ENCODE results near the gene GPR3. TPM values are rescaled to one million over a fixed set of nuclear protein-coding genes. Genes with fewer than 3 reads are reported as not detected.
"Not testable (repeated sequence)": the region's sequence is repeated elsewhere in the genome, so short reads cannot be mapped to it uniquely, and the experiment has no call there.

The GPR3 gene
- total RNA-seq, 1 donor, result 0.36 TPM

GRCh38 chr1:27383661-27384060 is 8.8 kb upstream of the GPR3 start:
- no peak for TF ChIP-seq CTCF (IDR thresholded peaks at IDR 0.05; ENCODE audit: extremely low read depth, low read depth, low read length)
- Histone ChIP-seq H3K79me2 (ENCODE audit: insufficient read depth, low read length) (no peaks in the 10 kb centered on the region), H3K27ac (ENCODE audit: low read depth, low read length) (no peak overlapping the region), H3K9me3 (ENCODE audit: low read depth, low read length) (no peaks in the 10 kb centered on the region), H3K36me3 (ENCODE audit: insufficient read depth, low read length) (no peaks in the 10 kb centered on the region), H3K4me2 (ENCODE audit: insufficient read depth, low read length) (no peak overlapping the region), H4K20me1 (ENCODE audit: insufficient read depth, low read length) (no peaks in the 10 kb centered on the region), H3K4me1 (ENCODE audit: insufficient read depth, low read length) (no peaks in the 10 kb centered on the region), H3K27me3 (ENCODE audit: insufficient read depth, low read length) (no peaks in the 10 kb centered on the region), H2AFZ (ENCODE audit: low read length) (no peak overlapping the region), H3K4me3 (ENCODE audit: insufficient read depth, low read length) (no peak overlapping the region)
- no peak for DNase-seq (ENCODE audit: insufficient read length, low spot score, missing footprints)

GRCh38 chr1:27384797-27385196 is 7.6 kb upstream of the GPR3 start:
- H3K27me3 ChIP-seq (ENCODE audit: insufficient read depth, low read length); H3K4me1 ChIP-seq (ENCODE audit: insufficient read depth, low read length); DNase-seq (ENCODE audit: insufficient read length, low spot score, missing footprints); H3K79me2 ChIP-seq (ENCODE audit: insufficient read depth, low read length); H3K9me3 ChIP-seq (ENCODE audit: low read depth, low read length); H3K4me2 ChIP-seq (ENCODE audit: insufficient read depth, low read length); H2AFZ ChIP-seq (ENCODE audit: low read length); H3K27ac ChIP-seq (ENCODE audit: low read depth, low read length); H3K36me3 ChIP-seq (ENCODE audit: insufficient read depth, low read length); H3K4me3 ChIP-seq (ENCODE audit: insufficient read depth, low read length); H4K20me1 ChIP-seq (ENCODE audit: insufficient read depth, low read length): not testable (repeated sequence)

- no peak overlapping the region for H3K4me3 ChIP-seq (ENCODE audit: insufficient read depth, low read length)
- TF ChIP-seq CTCF (IDR thresholded peaks at IDR 0.05; ENCODE audit: extremely low read depth, low read depth, low read length), result peak; percentile 79
- no peaks in the 10 kb centered on the region for H3K36me3 ChIP-seq (ENCODE audit: insufficient read depth, low read length)
- no peaks in the 10 kb centered on the region for H4K20me1 ChIP-seq (ENCODE audit: insufficient read depth, low read length)
- no peak overlapping the region for H2AFZ ChIP-seq (ENCODE audit: low read length)
- DNase-seq (ENCODE audit: insufficient read length, low spot score, missing footprints), result peak; percentile 89
- no peaks in the 10 kb centered on the region for H3K9me3 ChIP-seq (ENCODE audit: low read depth, low read length)
- no peak overlapping the region for H3K4me2 ChIP-seq (ENCODE audit: insufficient read depth, low read length)
- H3K4me1 ChIP-seq (ENCODE audit: insufficient read depth, low read length), result peaks cover 17% of the 10 kb centered on the region
- peaks cover 10% of the 10 kb centered on the region for H3K79me2 ChIP-seq (ENCODE audit: insufficient read depth, low read length)
- H3K27me3 ChIP-seq (ENCODE audit: insufficient read depth, low read length), result peaks cover 3% of the 10 kb centered on the region
- no peak overlapping the region for H3K27ac ChIP-seq (ENCODE audit: low read depth, low read length)
These were observed 4.0 kb upstream of the GPR3 start for GRCh38 chr1:27388337-27389005.

GRCh38 chr1:27391511-27392095 is 819 bp upstream of the GPR3 start:
- Histone ChIP-seq H3K9me3 (ENCODE audit: low read depth, low read length) (no peaks in the 10 kb centered on the region), H3K4me2 (ENCODE audit: insufficient read depth, low read length) (peak overlapping the region; percentile 89), H3K4me1 (ENCODE audit: insufficient read depth, low read length) (peaks cover 27% of the 10 kb centered on the region), H3K79me2 (ENCODE audit: insufficient read depth, low read length) (peaks cover 17% of the 10 kb centered on the region), H4K20me1 (ENCODE audit: insufficient read depth, low read length) (no peaks in the 10 kb centered on the region), H3K27me3 (ENCODE audit: insufficient read depth, low read length) (peaks cover 3% of the 10 kb centered on the region), H3K27ac (ENCODE audit: low read depth, low read length) (peak overlapping the region; percentile 76), H3K36me3 (ENCODE audit: insufficient read depth, low read length) (no peaks in the 10 kb centered on the region), H3K4me3 (ENCODE audit: insufficient read depth, low read length) (peak overlapping the region; percentile 80), H2AFZ (ENCODE audit: low read length) (peak overlapping the region; percentile 79)
- TF ChIP-seq CTCF (IDR thresholded peaks at IDR 0.05; ENCODE audit: extremely low read depth, low read depth, low read length), result peak; percentile 11
- peak; percentile 95 for DNase-seq (ENCODE audit: insufficient read length, low spot score, missing footprints)

Measured in osteoblast (primary cell).